ENCODE results near the gene TOPBP1.

DNA sequence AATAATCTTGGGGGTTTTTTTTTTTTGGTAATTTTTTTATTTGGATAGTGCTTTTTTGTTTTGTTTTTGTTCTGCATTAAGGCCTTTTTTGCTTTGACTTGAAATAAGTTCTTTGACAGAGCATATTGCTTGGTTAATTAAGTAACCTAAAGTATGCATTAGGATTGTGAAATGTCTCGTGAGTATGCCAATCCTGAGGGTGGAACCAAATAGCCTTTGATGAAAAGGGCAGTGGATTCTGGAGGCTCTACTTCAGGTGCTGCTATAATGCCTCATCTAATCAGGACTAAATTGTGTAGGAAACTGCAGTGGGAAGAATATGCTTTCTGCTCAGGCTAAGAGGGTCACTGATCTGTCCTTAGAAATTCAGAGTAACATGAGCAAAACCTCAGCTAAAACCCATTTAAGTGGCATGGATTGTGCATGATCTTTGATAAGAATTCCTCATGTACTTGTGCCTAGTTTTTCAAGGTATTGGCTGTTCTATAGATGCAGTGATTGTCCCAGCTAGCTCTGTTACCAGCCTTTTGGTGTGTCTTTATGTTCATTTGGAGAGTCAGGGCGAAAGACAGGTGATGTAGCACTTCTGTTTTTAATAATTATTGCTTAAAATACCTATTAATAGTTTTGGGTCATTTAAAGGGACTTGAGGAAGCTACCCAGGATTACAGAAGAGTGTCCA, 72.8 kb downstream of the TOPBP1 start:
- TF ChIP-seq EZH2 (IDR thresholded peaks at IDR 0.05), result no peak
- no peak for TF ChIP-seq POLR2AphosphoS5 (IDR thresholded peaks at IDR 0.05; ENCODE audit: borderline replicate concordance, low read depth, low read length)
